HepG2 (cell line): ENCODE results near the gene HSD3B7. TPM values are rescaled to one million over a fixed set of nuclear protein-coding genes. Genes with fewer than 3 reads are reported as not detected.

Source experiments
- AKNA ChIP-seq: sonication (generic); formaldehyde crosslinking; IDR thresholded peaks from 2 replicates; pipeline ENCODE4 v1.4.0; 2020; ENCODE audit warnings: missing genetic modification reagents, borderline replicate concordance
- ATM ChIP-seq: fragments of 450-650 bp; IDR thresholded peaks from 2 replicates; pipeline ENCODE4 v1.7.1; 2017; ENCODE audit warnings: mild to moderate bottlenecking, borderline replicate concordance
- CSRNP1 ChIP-seq: sonication (generic); formaldehyde crosslinking; IDR thresholded peaks from 2 replicates; pipeline ENCODE4 v1.8.1; 2023; ENCODE audit warnings: mild to moderate bottlenecking, missing genetic modification reagents
- FIP1L1 ChIP-seq: fragments of 200-400 bp; formaldehyde crosslinking; IDR thresholded peaks from 2 replicates; pipeline ENCODE4 v1.6.1; 2018; ENCODE audit warnings: low read depth, mild to moderate bottlenecking, low read length, moderate library complexity, borderline replicate concordance; ENCODE audit not compliant: insufficient read depth
- GPBP1L1 ChIP-seq: sonication (generic); formaldehyde crosslinking; IDR thresholded peaks from 2 replicates; pipeline ENCODE4 v1.5.0; 2020; ENCODE audit warnings: mild to moderate bottlenecking, missing genetic modification reagents
- PAX8 ChIP-seq: sonication (generic); formaldehyde crosslinking; IDR thresholded peaks from 2 replicates; pipeline ENCODE4 v1.8.0; 2022; ENCODE audit warnings: mild to moderate bottlenecking, missing genetic modification reagents, borderline replicate concordance
- PCBP2 ChIP-seq: fragments of 200-400 bp; formaldehyde crosslinking; optimal IDR thresholded peaks from 2 replicates; pipeline ENCODE3; 2018; ENCODE audit warnings: low read length, low read depth; ENCODE audit not compliant: poor library complexity, severe bottlenecking
- RFXAP ChIP-seq: sonication (generic); formaldehyde crosslinking; IDR thresholded peaks from 2 replicates; pipeline ENCODE4 v1.4.0; 2020; ENCODE audit warnings: missing genetic modification reagents, borderline replicate concordance
- TAF15 ChIP-seq: fragments of 200-400 bp; formaldehyde crosslinking; IDR thresholded peaks from one replicate; pipeline ENCODE4 v1.6.1; 2018; ENCODE audit warnings: mild to moderate bottlenecking, low read depth, low read length; ENCODE audit not compliant: poor library complexity, severe bottlenecking
- ZBTB10 ChIP-seq: sonication (generic); formaldehyde crosslinking; IDR thresholded peaks from 2 replicates; pipeline ENCODE4 v1.4.0; 2020; ENCODE audit warnings: missing genetic modification reagents, borderline replicate concordance
- ZNF354B ChIP-seq: sonication (generic); formaldehyde crosslinking; IDR thresholded peaks from 2 replicates; pipeline ENCODE4 v1.8.0; 2022; ENCODE audit warnings: mild to moderate bottlenecking, missing genetic modification reagents
- ZNF451 ChIP-seq: sonication (generic); formaldehyde crosslinking; IDR thresholded peaks from 2 replicates; pipeline ENCODE4 v1.5.0; 2020; ENCODE audit warnings: mild to moderate bottlenecking, missing genetic modification reagents
- ZNF510 ChIP-seq: sonication (generic); formaldehyde crosslinking; IDR thresholded peaks from 2 replicates; pipeline ENCODE4 v1.4.0; 2020; ENCODE audit warnings: low read depth, mild to moderate bottlenecking, missing genetic modification reagents
- ZXDC ChIP-seq: sonication (generic); formaldehyde crosslinking; IDR thresholded peaks from 2 replicates; pipeline ENCODE4 v1.5.0; 2020; ENCODE audit warnings: mild to moderate bottlenecking, missing genetic modification reagents
- polyA plus RNA-seq, 8 experiments: library from polyadenylated mRNA; depleted of rRNA in 3 of 8; stranded (reverse) in 7 of 8; unstranded in 1 of 8; fragments of >200 nt; fragmentation: Illumina TruSeq in 4 of 8; extraction: Trizol in 4 of 8; gene quantifications; 2 replicates each; pipeline versions ENCODE4 v1.2.1 to v1.2.3, GENCODE V29; 2011 to 2016; ENCODE audit warnings: low read depth in 4 of 8, missing spikeins in 1 of 8, mixed read lengths in 1 of 8; ENCODE audit not compliant: insufficient read depth in 1 of 8
- total RNA-seq, 5 experiments: library from RNA; depleted of rRNA; stranded (reverse); fragments of >200 nt; fragmentation: Illumina TruSeq; extraction: Trizol; gene quantifications; 2 replicates each; pipeline ENCODE4 v1.2.3, GENCODE V29; 2016; ENCODE audit warnings: low read depth in 1 of 5

Gene HSD3B7
- total and polyA plus RNA-seq, 2 of the 13 experiments (the other 11 are each of a cell fraction or from before 2014, with no cell fraction given) = 32.9 to 69.7 TPM

GRCh38 chr16:30957456-30958174, 27.4 kb upstream of the HSD3B7 start, which contains the start of gene SETD1A (continued):
- no peak for TF ChIP-seq AKNA (CRISPR knock-in tag)
- TF ChIP-seq RFXAP = peak; percentile 11; the same call in 1 of the 2 replicates
- no peak; the same call in 1 of the 2 replicates for TF ChIP-seq FIP1L1
- no peak for TF ChIP-seq ATM
- no peak for TF ChIP-seq CSRNP1 (CRISPR knock-in tag)
- peak; percentile 48 for TF ChIP-seq TAF15
- TF ChIP-seq ZBTB10 = no peak
- no peak for TF ChIP-seq ZNF451 (CRISPR knock-in tag)
- TF ChIP-seq ZNF354B (CRISPR knock-in tag) = 0 out of 2 replicates have a peak, but pooled peaks have one; percentile 35
- no peak for TF ChIP-seq GPBP1L1 (CRISPR knock-in tag)
- TF ChIP-seq PAX8 = no peak
- TF ChIP-seq ZXDC (CRISPR knock-in tag) = no peak; the same call in 1 of the 2 replicates
- no peak for TF ChIP-seq ZNF510
- TF ChIP-seq PCBP2 = no peak
